ENCODE results near the gene GRM5. TPM values are rescaled to one million over a fixed set of nuclear protein-coding genes. Genes with fewer than 3 reads are reported as not detected.

GRM5 gene
- polyA plus RNA-seq, 2 donors = 0.02 TPM; not detected in 1

GRCh38 chr11:88508759-88509581 lies 556.8 kb downstream of the GRM5 start:
- H3K36me3 ChIP-seq (ENCODE audit: control insufficient read depth in 2 of 2, insufficient read depth in 2 of 2, low read length in 1 of 2) = no peaks in the 10 kb centered on the region
- no peaks in the 10 kb centered on the region for H3K9me3 ChIP-seq (ENCODE audit: control insufficient read depth in 2 of 2, insufficient read depth in 1 of 2, low read depth in 1 of 2, low read length in 1 of 2)
- no peaks in the 10 kb centered on the region for H3K4me1 ChIP-seq (ENCODE audit: control insufficient read depth in 2 of 2, insufficient read depth in 2 of 2, low read length in 1 of 2)
- peaks cover 0 to 4% of the 10 kb centered on the region in 2 donors for H3K27me3 ChIP-seq (ENCODE audit: control insufficient read depth in 1 of 2, insufficient read depth in 2 of 2, low read length in 2 of 2)
- H3K4me3 ChIP-seq (ENCODE audit: low read depth in 1 of 2, low read length in 2 of 2) = peak overlapping the region; percentile 43 to 47
- H3K27ac ChIP-seq (ENCODE audit: low read depth in 2 of 2, low read length in 1 of 2) = no peak overlapping the region
- 5 to 6% methylated on average over 78 to 84 of the region's 84 CpGs for WGBS, 2 donors

GRCh38 chr11:88508418-88508758 lies 557.4 kb downstream of the GRM5 start:
- Histone ChIP-seq H3K27me3 (ENCODE audit: control insufficient read depth in 1 of 2, insufficient read depth in 2 of 2, low read length in 2 of 2) (peaks cover 0 to 4% of the 10 kb centered on the region in 2 donors), H3K27ac (ENCODE audit: low read depth in 2 of 2, low read length in 1 of 2) (no peak overlapping the region), H3K4me3 (ENCODE audit: low read depth in 1 of 2, low read length in 2 of 2) (peak overlapping the region; percentile 43 to 47)

GRCh38 chr11:88507771-88508417 lies 557.9 kb downstream of the GRM5 start:
- Histone ChIP-seq H3K4me1 (ENCODE audit: control insufficient read depth in 2 of 2, insufficient read depth in 2 of 2, low read length in 1 of 2) (no peaks in the 10 kb centered on the region), H3K4me3 (ENCODE audit: low read depth in 1 of 2, low read length in 2 of 2) (peak overlapping the region in 1 of 2 donors; percentile 47), H3K36me3 (ENCODE audit: control insufficient read depth in 2 of 2, insufficient read depth in 2 of 2, low read length in 1 of 2) (no peaks in the 10 kb centered on the region), H3K27ac (ENCODE audit: low read depth in 2 of 2, low read length in 1 of 2) (no peak overlapping the region), H3K27me3 (ENCODE audit: control insufficient read depth in 1 of 2, insufficient read depth in 2 of 2, low read length in 2 of 2) (peaks cover 0 to 4% of the 10 kb centered on the region in 2 donors), H3K9me3 (ENCODE audit: control insufficient read depth in 2 of 2, insufficient read depth in 1 of 2, low read depth in 1 of 2, low read length in 1 of 2) (no peaks in the 10 kb centered on the region)
- 77 to 87% methylated on average over 11 of the region's 11 CpGs for WGBS, 2 donors

More at GRCh38 chr11:88508418-88508758, 557.4 kb downstream of the GRM5 start:
- H3K36me3 ChIP-seq (ENCODE audit: control insufficient read depth in 2 of 2, insufficient read depth in 2 of 2, low read length in 1 of 2) = no peaks in the 10 kb centered on the region
- H3K9me3 ChIP-seq (ENCODE audit: control insufficient read depth in 2 of 2, insufficient read depth in 1 of 2, low read depth in 1 of 2, low read length in 1 of 2) = no peaks in the 10 kb centered on the region
- 24 to 31% methylated on average over 23 of the region's 23 CpGs for WGBS, 2 donors
- H3K4me1 ChIP-seq (ENCODE audit: control insufficient read depth in 2 of 2, insufficient read depth in 2 of 2, low read length in 1 of 2) = no peaks in the 10 kb centered on the region

- H3K9me3 ChIP-seq (ENCODE audit: control insufficient read depth in 2 of 2, insufficient read depth in 1 of 2, low read depth in 1 of 2, low read length in 1 of 2) = no peaks in the 10 kb centered on the region
- 51 to 58% methylated on average over 2 of the region's 2 CpGs for WGBS, 2 donors
- no peaks in the 10 kb centered on the region for H3K27me3 ChIP-seq (ENCODE audit: control insufficient read depth in 1 of 2, insufficient read depth in 2 of 2, low read length in 2 of 2)
- no peaks in the 10 kb centered on the region for H3K36me3 ChIP-seq (ENCODE audit: control insufficient read depth in 2 of 2, insufficient read depth in 2 of 2, low read length in 1 of 2)
- H3K4me1 ChIP-seq (ENCODE audit: control insufficient read depth in 2 of 2, insufficient read depth in 2 of 2, low read length in 1 of 2) = no peaks in the 10 kb centered on the region
- no peak overlapping the region for H3K27ac ChIP-seq (ENCODE audit: low read depth in 2 of 2, low read length in 1 of 2)
- H3K4me3 ChIP-seq (ENCODE audit: low read depth in 1 of 2, low read length in 2 of 2) = no peak overlapping the region
Measured at GRCh38 chr11:88501541-88501940, 564.2 kb downstream of the GRM5 start.

DNA sequence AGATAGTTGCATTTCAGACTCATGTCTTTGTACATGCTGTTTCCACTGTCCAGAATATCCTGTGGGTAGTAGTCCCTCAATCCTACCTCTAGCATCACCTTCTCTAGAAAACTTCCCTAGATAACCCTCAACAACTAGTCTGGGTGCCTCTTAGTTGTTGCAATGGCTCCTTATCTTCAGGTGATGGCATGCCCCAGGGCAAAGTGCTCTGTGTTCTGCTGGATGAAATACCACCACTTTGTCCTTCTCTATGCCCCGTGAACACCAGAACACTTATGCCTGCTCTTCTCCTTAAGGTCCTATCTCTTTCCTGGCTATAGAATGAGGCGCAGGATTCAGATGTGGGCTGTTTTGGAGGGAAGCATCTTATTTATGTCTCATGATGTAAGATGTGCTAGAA lies 569.9 kb downstream of the GRM5 start:
- no peaks in the 10 kb centered on the region for H3K36me3 ChIP-seq (ENCODE audit: control insufficient read depth in 2 of 2, insufficient read depth in 2 of 2, low read length in 1 of 2)
- no peak overlapping the region for H3K4me3 ChIP-seq (ENCODE audit: low read depth in 1 of 2, low read length in 2 of 2)
- H3K4me1 ChIP-seq (ENCODE audit: control insufficient read depth in 2 of 2, insufficient read depth in 2 of 2, low read length in 1 of 2) = no peaks in the 10 kb centered on the region
- no peaks in the 10 kb centered on the region for H3K27me3 ChIP-seq (ENCODE audit: control insufficient read depth in 1 of 2, insufficient read depth in 2 of 2, low read length in 2 of 2)
- WGBS, 2 donors = 88 to 91% methylated on average over 2 of the region's 2 CpGs
- H3K27ac ChIP-seq (ENCODE audit: low read depth in 2 of 2, low read length in 1 of 2) = no peak overlapping the region
- no peaks in the 10 kb centered on the region for H3K9me3 ChIP-seq (ENCODE audit: control insufficient read depth in 2 of 2, insufficient read depth in 1 of 2, low read depth in 1 of 2, low read length in 1 of 2)

DNA sequence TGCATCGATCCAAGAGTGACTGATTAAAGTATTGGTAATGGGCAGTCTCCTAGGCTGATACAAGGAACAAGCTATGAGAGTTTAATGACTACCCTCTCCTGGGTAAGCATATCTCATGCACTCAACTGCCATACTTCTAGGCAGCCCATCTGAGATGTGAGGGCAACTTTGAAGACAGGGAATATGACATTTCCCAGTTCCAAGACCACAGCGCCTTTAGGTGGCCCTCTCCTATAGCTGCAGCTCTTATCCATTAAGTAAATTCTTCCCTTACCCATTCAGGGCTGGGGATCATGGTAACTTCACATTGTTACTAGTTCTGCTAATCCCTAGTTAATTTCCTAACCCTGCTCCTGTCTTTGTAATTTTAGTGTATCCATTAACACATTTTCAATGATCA lies 570.9 kb downstream of the GRM5 start:
- Histone ChIP-seq H3K27me3 (ENCODE audit: control insufficient read depth in 1 of 2, insufficient read depth in 2 of 2, low read length in 2 of 2) (no peaks in the 10 kb centered on the region), H3K4me1 (ENCODE audit: control insufficient read depth in 2 of 2, insufficient read depth in 2 of 2, low read length in 1 of 2) (no peaks in the 10 kb centered on the region), H3K36me3 (ENCODE audit: control insufficient read depth in 2 of 2, insufficient read depth in 2 of 2, low read length in 1 of 2) (no peaks in the 10 kb centered on the region), H3K27ac (ENCODE audit: low read depth in 2 of 2, low read length in 1 of 2) (no peak overlapping the region), H3K4me3 (ENCODE audit: low read depth in 1 of 2, low read length in 2 of 2) (no peak overlapping the region), H3K9me3 (ENCODE audit: control insufficient read depth in 2 of 2, insufficient read depth in 1 of 2, low read depth in 1 of 2, low read length in 1 of 2) (no peaks in the 10 kb centered on the region)
- WGBS, 2 donors = 93 to 94% methylated on average over 2 of the region's 2 CpGs

- Histone ChIP-seq H3K4me1 (ENCODE audit: control insufficient read depth in 2 of 2, insufficient read depth in 2 of 2, low read length in 1 of 2) (no peaks in the 10 kb centered on the region), H3K4me3 (ENCODE audit: low read depth in 1 of 2, low read length in 2 of 2) (no peak overlapping the region), H3K36me3 (ENCODE audit: control insufficient read depth in 2 of 2, insufficient read depth in 2 of 2, low read length in 1 of 2) (no peaks in the 10 kb centered on the region), H3K27ac (ENCODE audit: low read depth in 2 of 2, low read length in 1 of 2) (no peak overlapping the region), H3K9me3 (ENCODE audit: control insufficient read depth in 2 of 2, insufficient read depth in 1 of 2, low read depth in 1 of 2, low read length in 1 of 2) (no peaks in the 10 kb centered on the region), H3K27me3 (ENCODE audit: control insufficient read depth in 1 of 2, insufficient read depth in 2 of 2, low read length in 2 of 2) (no peaks in the 10 kb centered on the region)
Measured at GRCh38 chr11:88491674-88492073, 574.1 kb downstream of the GRM5 start.

- Histone ChIP-seq H3K4me1 (ENCODE audit: control insufficient read depth in 2 of 2, insufficient read depth in 2 of 2, low read length in 1 of 2) (peaks cover 0 to 3% of the 10 kb centered on the region in 2 donors), H3K9me3 (ENCODE audit: control insufficient read depth in 2 of 2, insufficient read depth in 1 of 2, low read depth in 1 of 2, low read length in 1 of 2) (no peaks in the 10 kb centered on the region)
- 52 to 60% methylated on average over 2 of the region's 2 CpGs for WGBS, 2 donors
Measured at GRCh38 chr11:88489030-88489429, 576.8 kb downstream of the GRM5 start.

DNA sequence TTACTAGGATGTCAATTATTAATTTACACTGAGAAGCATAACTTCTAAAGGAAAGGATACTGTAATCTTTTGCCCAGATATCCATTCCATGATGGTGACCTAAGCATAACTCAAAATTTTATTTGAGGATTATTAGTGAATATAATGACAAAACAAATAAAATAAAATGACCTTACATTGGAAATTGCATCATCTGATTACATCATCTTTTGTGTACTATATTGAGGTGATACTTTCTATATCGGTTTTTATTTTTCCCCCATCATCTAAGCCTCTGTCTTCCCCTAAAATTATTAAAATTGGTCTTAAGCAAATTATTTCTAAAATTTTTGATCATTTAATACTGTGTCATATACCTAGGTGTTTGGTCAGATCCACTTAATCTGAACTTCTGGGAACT lies 578.1 kb downstream of the GRM5 start:
- no peak overlapping the region for H3K27ac ChIP-seq (ENCODE audit: low read depth in 2 of 2, low read length in 1 of 2)
- H3K36me3 ChIP-seq (ENCODE audit: control insufficient read depth in 2 of 2, insufficient read depth in 2 of 2, low read length in 1 of 2) = no peaks in the 10 kb centered on the region
- H3K4me1 ChIP-seq (ENCODE audit: control insufficient read depth in 2 of 2, insufficient read depth in 2 of 2, low read length in 1 of 2) = peaks cover 0 to 3% of the 10 kb centered on the region in 2 donors
- WGBS, 2 donors = 84 to 88% methylated on average over 1 of the region's 1 CpG
- no peaks in the 10 kb centered on the region for H3K9me3 ChIP-seq (ENCODE audit: control insufficient read depth in 2 of 2, insufficient read depth in 1 of 2, low read depth in 1 of 2, low read length in 1 of 2)
- no peaks in the 10 kb centered on the region for H3K27me3 ChIP-seq (ENCODE audit: control insufficient read depth in 1 of 2, insufficient read depth in 2 of 2, low read length in 2 of 2)
- H3K4me3 ChIP-seq (ENCODE audit: low read depth in 1 of 2, low read length in 2 of 2) = no peak overlapping the region

More at GRCh38 chr11:88489030-88489429, 576.8 kb downstream of the GRM5 start:
- no peak overlapping the region for H3K27ac ChIP-seq (ENCODE audit: low read depth in 2 of 2, low read length in 1 of 2)
- no peaks in the 10 kb centered on the region for H3K36me3 ChIP-seq (ENCODE audit: control insufficient read depth in 2 of 2, insufficient read depth in 2 of 2, low read length in 1 of 2)
- H3K4me3 ChIP-seq (ENCODE audit: low read depth in 1 of 2, low read length in 2 of 2) = no peak overlapping the region
- H3K27me3 ChIP-seq (ENCODE audit: control insufficient read depth in 1 of 2, insufficient read depth in 2 of 2, low read length in 2 of 2) = no peaks in the 10 kb centered on the region

Data from esophagus (tissue), 2 donors.